Measurements from ENCODE around the gene ARRDC4.

GRCh38 chr15:98002419-98002818, 41.9 kb downstream of the ARRDC4 start:
- no peak for TF ChIP-seq CTCF (conservative IDR thresholded peaks at IDR 0.05; ENCODE audit: low read depth, low read length)
- no peak for TF ChIP-seq MXI1 (IDR thresholded peaks at IDR 0.05; ENCODE audit: borderline replicate concordance, low read depth, low read length)
- TF ChIP-seq MAFK (IDR thresholded peaks at IDR 0.05; ENCODE audit: low read depth, low read length), result no peak

Measured in IMR-90 (cell line).